Measurements from ENCODE around the gene DPH5.

DPH5 gene

GRCh38 chr1:100942304-100943046, 83.1 kb downstream of the DPH5 start:
- DNase-seq (ENCODE audit: low read depth in 2 of 2): no peak

- DNase-seq (ENCODE audit: low read depth in 2 of 2): no peak
These were observed 83.9 kb downstream of the DPH5 start for GRCh38 chr1:100941580-100942216.

GRCh38 chr1:100941098-100941527, 84.5 kb downstream of the DPH5 start:
- peak in 1 of 2 experiments; percentile 46 for DNase-seq (ENCODE audit: low read depth in 2 of 2)

All from stimulated activated CD4-positive, alpha-beta T cell treated with anti-CD3 and anti-CD28 coated beads, Interleukin-12 subunit alpha, Interleukin-12 subunit beta, amount 100 ng/mL, for 24 hours (primary cell).